HCT116 (cell line): Measurements from ENCODE around the gene AKIRIN2. TPM values are rescaled to one million over a fixed set of nuclear protein-coding genes. Genes with fewer than 3 reads are reported as not detected.

ENCODE experiments used
- ATAC-seq: fragments of 200-7000 bp; cut with Tn5 transposase; 2 replicates; pipeline ENCODE4 v1.9.1; 2020; ENCODE audit warnings: mild to moderate bottlenecking, moderate library complexity
- BruUV-seq: library from RNA; stranded (reverse); fragments of 400-500 nt; replicated peaks from 2 replicates; lab custom pipeline; 2021; lab: Mats Ljungman, UMichigan
- CTCF ChIA-PET: fragments of 300-600 bp; sonication (Branson Sonifier 250); formaldehyde crosslinking; loops from one replicate; lab custom pipeline; 2021; ENCODE audit warnings: antibody characterized with exemption; lab: Charles Lee
- POLR2A ChIA-PET: fragments of 300-600, 350-600 bp; sonication (Branson Sonifier 250); formaldehyde crosslinking; loops from one replicate; lab custom pipeline; 2021; ENCODE audit warnings: antibody characterized with exemption; lab: Charles Lee
- RAD21 ChIA-PET, 2 experiments: fragments of 300-600 bp; sonication (Branson Sonifier 250); formaldehyde crosslinking; loops; one replicate each; lab custom pipeline; 2023; ENCODE audit warnings: low total read pairs in 2 of 2; ENCODE audit not compliant: uncharacterized antibody in 2 of 2, unreplicated experiment in 2 of 2, low non-redundant PET in 1 of 2; lab: Charles Lee
- DNase-seq: peaks from one replicate; pipeline ENCODE4 v3.0.0-alpha.2; 2010; ENCODE audit warnings: low read depth, low spot score
- H2AFZ ChIP-seq: fragments of 200-600 bp; shearing (Covaris generic), sonication (generic); 2 replicates; pipeline ENCODE4 v1.6.1; 2017; ENCODE audit warnings: low read depth, mixed run types, mixed read lengths, antibody characterized with exemption, low read length; ENCODE audit not compliant: poor library complexity, severe bottlenecking
- H3K27ac ChIP-seq: 2 replicates; pipeline ENCODE4 v1.5.1; 2012; ENCODE audit warnings: low read depth, low read length
- H3K27me3 ChIP-seq: fragments of 200-600 bp; sonication (generic); 2 replicates; pipeline ENCODE4 v1.6.1; 2016; ENCODE audit warnings: mixed run types, low read length, mixed read lengths; ENCODE audit not compliant: insufficient read depth
- H3K36me3 ChIP-seq, 2 experiments: fragments of 200-500 bp in 1 of 2; fragments of 200-600 bp in 1 of 2; sonication (Bioruptor generic) in 1 of 2; sonication (generic) in 1 of 2; 2 replicates each; pipeline versions ENCODE4 v1.5.1 to v1.6.1; 2014 to 2016; ENCODE audit warnings: low read length in 2 of 2, inconsistent platforms in 1 of 2, mixed read lengths in 1 of 2, mixed run types in 1 of 2; ENCODE audit not compliant: insufficient read depth in 2 of 2, control insufficient read depth in 1 of 2
- H3K4me1 ChIP-seq, 2 experiments: fragments of 200-600 bp in 1 of 2; sonication (generic) in 1 of 2; 2 replicates each; pipeline versions ENCODE4 v1.5.1 to v1.6.1; 2012 to 2017; ENCODE audit warnings: low read length in 2 of 2, inconsistent platforms in 1 of 2, mild to moderate bottlenecking in 1 of 2, mixed read lengths in 1 of 2, mixed run types in 1 of 2, moderate library complexity in 1 of 2; ENCODE audit not compliant: insufficient read depth in 2 of 2, control insufficient read depth in 1 of 2
- H3K4me2 ChIP-seq: fragments of 200-600 bp; sonication (generic); 2 replicates; pipeline ENCODE4 v1.6.1; 2017; ENCODE audit warnings: mixed run types, low read length, mixed read lengths
- H3K4me3 ChIP-seq, 2 experiments: fragments of 200-600 bp in 1 of 2; sonication (generic) in 1 of 2; replicated peaks in 1 of 2; 2 replicates each; pipeline ENCODE4 v1.5.1; 2011 to 2016; ENCODE audit warnings: low read length in 2 of 2, control low read depth in 1 of 2, low read depth in 1 of 2, mild to moderate bottlenecking in 1 of 2, mixed read lengths in 1 of 2, mixed run types in 1 of 2
- H3K79me2 ChIP-seq: fragments of 200-600 bp; sonication (generic); 2 replicates; pipeline ENCODE4 v1.6.1; 2017; ENCODE audit warnings: mild to moderate bottlenecking, mixed run types, low read length, moderate library complexity, mixed read lengths; ENCODE audit not compliant: insufficient read depth
- H3K9ac ChIP-seq: fragments of 200-600 bp; sonication (generic); 2 replicates; pipeline ENCODE4 v1.6.1; 2016; ENCODE audit warnings: low read length, mixed read lengths
- H3K9me2 ChIP-seq: fragments of 200-600 bp; sonication (generic), shearing (Covaris generic); 2 replicates; pipeline ENCODE4 v1.6.1; 2017; ENCODE audit warnings: mixed run types, mild to moderate bottlenecking, moderate library complexity; ENCODE audit not compliant: insufficient read depth
- H3K9me3 ChIP-seq, 2 experiments: fragments of 200-500 bp in 1 of 2; fragments of 200-600 bp in 1 of 2; sonication (Bioruptor generic) in 1 of 2; sonication (generic) in 1 of 2; 2 replicates each; pipeline ENCODE4 v1.6.1; 2014 to 2017; ENCODE audit warnings: low read length in 2 of 2, mixed read lengths in 2 of 2, inconsistent platforms in 1 of 2, low read depth in 1 of 2, mild to moderate bottlenecking in 1 of 2, mixed run types in 1 of 2, moderate library complexity in 1 of 2; ENCODE audit not compliant: control insufficient read depth in 1 of 2, insufficient read depth in 1 of 2
- H4K20me1 ChIP-seq: fragments of 200-600 bp; sonication (generic), shearing (Covaris generic); 2 replicates; pipeline ENCODE4 v1.6.1; 2017; ENCODE audit warnings: mixed run types, mild to moderate bottlenecking, moderate library complexity; ENCODE audit not compliant: insufficient read depth
- ELF1 ChIP-seq: IDR thresholded peaks from 2 replicates; pipeline ENCODE4 v1.6.1; 2012; ENCODE audit warnings: low read depth, borderline replicate concordance
- FOSL1 ChIP-seq: IDR thresholded peaks from 2 replicates; pipeline ENCODE4 v1.6.1; 2012; ENCODE audit warnings: low read depth
- REST ChIP-seq: IDR thresholded peaks from 2 replicates; pipeline ENCODE4 v1.6.1; 2012; ENCODE audit warnings: low read depth
- SRF ChIP-seq: IDR thresholded peaks from 2 replicates; pipeline ENCODE4 v1.6.1; 2012; ENCODE audit warnings: low read depth
- YY1 ChIP-seq: IDR thresholded peaks from 2 replicates; pipeline ENCODE4 v1.6.1; 2011; ENCODE audit warnings: low read length, low read depth, moderate library complexity, mild to moderate bottlenecking; ENCODE audit not compliant: insufficient replicate concordance; ENCODE audit errors: extremely low read depth
- ZBTB33 ChIP-seq: IDR thresholded peaks from 2 replicates; pipeline ENCODE4 v1.6.1; 2011; ENCODE audit warnings: mild to moderate bottlenecking, low read length, moderate library complexity; ENCODE audit not compliant: insufficient replicate concordance; ENCODE audit errors: extremely low read depth
- ZNF274 ChIP-seq: fragments of 200-500 bp; sonication (Bioruptor generic); IDR thresholded peaks from 2 replicates; pipeline ENCODE4 v1.6.1; 2014; ENCODE audit warnings: mild to moderate bottlenecking, low read depth, low read length, inconsistent platforms
- intact Hi-C: fragments of 100-400 bp; cut with micrococcal nuclease; formaldehyde crosslinking; loops from 2 replicates; pipeline ENCODE4 v1.10.0; 2022
- total RNA-seq: library from RNA; stranded (reverse); gene quantifications from one replicate; pipeline ENCODE4 v1.2.1, GENCODE V29; 2021; ENCODE audit not compliant: unreplicated experiment

AKIRIN2 gene
- total RNA-seq, 1 experiment from 2014 or later, result 54.8 TPM

GRCh38 chr6:87670707-87671106, 31.3 kb downstream of the AKIRIN2 start:
- RAD21 ChIA-PET, result no interaction called here
- POLR2A ChIA-PET, result no interaction called here
- H4K20me1 ChIP-seq, result no peaks in the 10 kb centered on the region
- no peak for DNase-seq
- peaks cover 8% of the 10 kb centered on the region; the same call in 1 of the 2 replicates for H3K79me2 ChIP-seq
- CTCF ChIA-PET, result no interaction called here
- TF ChIP-seq REST (no peak), YY1 (no peak), ZNF274 (no peak), ELF1 (no peak), SRF (no peak), FOSL1 (no peak), ZBTB33 (no peak)
- no peaks in the 10 kb centered on the region for H3K9me3 ChIP-seq
- no peaks in the 10 kb centered on the region for H3K4me1 ChIP-seq
- no peak overlapping the region for H3K9ac ChIP-seq
- BruUV-seq, result no TSS peak
- H3K4me3 ChIP-seq, result no peak overlapping the region
- ATAC-seq, result no peak
- no peaks in the 10 kb centered on the region for H3K9me2 ChIP-seq
- peaks cover 9 to 12% of the 10 kb centered on the region in 2 experiments for H3K36me3 ChIP-seq
- no peak overlapping the region for H3K4me2 ChIP-seq
- H3K27ac ChIP-seq, result no peak overlapping the region
- H3K27me3 ChIP-seq, result no peaks in the 10 kb centered on the region
- no peak overlapping the region for H2AFZ ChIP-seq
- intact Hi-C loops, result no loop called here
